Retinal pigment epithelial cell (primary cell): ENCODE results near the gene TMEM39B.
"Not testable (repeated sequence)": the region's sequence is repeated elsewhere in the genome, so short reads cannot be mapped to it uniquely, and the experiment has no call there.

Experiments used
- DNase-seq: peaks from one replicate; pipeline ENCODE4 v3.0.0-alpha.2; 2010; ENCODE audit warnings: low read depth
- H3K4me3 ChIP-seq: 2 replicates; pipeline ENCODE4 v1.5.1; 2011; ENCODE audit warnings: mild to moderate bottlenecking, low read length, control low read depth, moderate library complexity
- CTCF ChIP-seq: conservative IDR thresholded peaks from 2 replicates; pipeline ENCODE4 v1.5.1; 2011; ENCODE audit warnings: low read depth, low read length, control low read depth, inconsistent platforms

Gene TMEM39B

GRCh38 chr1:32068957-32069588 is 3.7 kb upstream of the TMEM39B start:
- no peak for TF ChIP-seq CTCF
- no peak for DNase-seq
- H3K4me3 ChIP-seq, result no peak overlapping the region

- TF ChIP-seq CTCF, result no peak
- peak overlapping the region; percentile 64 for H3K4me3 ChIP-seq
- no peak for DNase-seq
These were observed 749 bp upstream of the TMEM39B start for GRCh38 chr1:32071758-32072621.

- TF ChIP-seq CTCF, result peak; percentile 31
- peak overlapping the region; percentile 64 for H3K4me3 ChIP-seq
- no peak for DNase-seq
These were observed 825 bp downstream of the TMEM39B start for GRCh38 chr1:32073299-32074229.

GRCh38 chr1:32074841-32075240 is 2.1 kb downstream of the TMEM39B start:
- TF ChIP-seq CTCF, result no peak
- H3K4me3 ChIP-seq, result no peak overlapping the region
- DNase-seq, result no peak

- no peak overlapping the region for H3K4me3 ChIP-seq
- TF ChIP-seq CTCF, result no peak
- no peak for DNase-seq
These were observed 4.7 kb downstream of the TMEM39B start for GRCh38 chr1:32077451-32077850.

- TF ChIP-seq CTCF, result no peak
- H3K4me3 ChIP-seq, result no peak overlapping the region
These were observed 9.3 kb downstream of the TMEM39B start for GRCh38 chr1:32082022-32082421.

GRCh38 chr1:32086381-32086780 is 13.6 kb downstream of the TMEM39B start:
- H3K4me3 ChIP-seq, DNase-seq: not testable (repeated sequence)

More at GRCh38 chr1:32082022-32082421, 9.3 kb downstream of the TMEM39B start:
- no peak for DNase-seq
